GM04504 (cell line): ENCODE results near the gene VASH1.
"Not testable (repeated sequence)": the region's sequence is repeated elsewhere in the genome, so short reads cannot be mapped to it uniquely, and the experiment has no call there.

Experiments used
- DNase-seq: peaks from one replicate; pipeline ENCODE4 v3.0.0-alpha.2; 2012; ENCODE audit warnings: low read depth

The VASH1 gene

GRCh38 chr14:76761136-76761959 lies at the start of gene VASH1:
Gene VASH1, plus strand, starts transcription at chr14:76761468. Its CDS starts 1,354 bp downstream, at chr14:76762822.
- DNase-seq, result peak; percentile 28

- no peak for DNase-seq
Observed at GRCh38 chr14:76713121-76713520, 48.1 kb upstream of the VASH1 start.

GRCh38 chr14:76714470-76714869 lies 46.8 kb upstream of the VASH1 start:
- no peak for DNase-seq

GRCh38 chr14:76715101-76715500 lies 46.2 kb upstream of the VASH1 start:
- no peak for DNase-seq

- DNase-seq, result no peak
Observed at GRCh38 chr14:76715511-76716081, 45.7 kb upstream of the VASH1 start.

GRCh38 chr14:76716285-76716684 lies 45.0 kb upstream of the VASH1 start:
- no peak for DNase-seq

GRCh38 chr14:76717508-76718290 lies 43.6 kb upstream of the VASH1 start:
- no peak for DNase-seq

GRCh38 chr14:76718306-76719040 lies 42.8 kb upstream of the VASH1 start:
- no peak for DNase-seq

- no peak for DNase-seq
Observed at GRCh38 chr14:76719666-76720065, 41.6 kb upstream of the VASH1 start.

- DNase-seq, result peak; percentile 19
Observed at GRCh38 chr14:76720382-76720813, 40.9 kb upstream of the VASH1 start.

- not testable (repeated sequence) for DNase-seq
Observed at GRCh38 chr14:76721506-76721905, 39.8 kb upstream of the VASH1 start.

GRCh38 chr14:76724651-76725550 lies 36.4 kb upstream of the VASH1 start:
- DNase-seq, result no peak

GRCh38 chr14:76726551-76726970 lies 34.7 kb upstream of the VASH1 start:
- no peak for DNase-seq

GRCh38 chr14:76727384-76727783 lies 33.9 kb upstream of the VASH1 start:
- no peak for DNase-seq

- DNase-seq, result no peak
Observed at GRCh38 chr14:76727901-76728300, 33.4 kb upstream of the VASH1 start.

GRCh38 chr14:76729258-76729657 lies 32.0 kb upstream of the VASH1 start:
- no peak for DNase-seq

- DNase-seq, result no peak
Observed at GRCh38 chr14:76729953-76730505, 31.2 kb upstream of the VASH1 start.

GRCh38 chr14:76734501-76734900 lies 26.8 kb upstream of the VASH1 start:
- DNase-seq, result not testable (repeated sequence)

GRCh38 chr14:76736514-76736913 lies 24.8 kb upstream of the VASH1 start:
- DNase-seq, result no peak

- no peak for DNase-seq
Observed at GRCh38 chr14:76741074-76741473, 20.2 kb upstream of the VASH1 start.

GRCh38 chr14:76742185-76742584 lies 19.1 kb upstream of the VASH1 start:
- no peak for DNase-seq
